CD4-positive, alpha-beta T cell treated with Interferon alpha-2 for 1 hour (primary cell): ENCODE measurements around the gene RRM1.
"Not testable (repeated sequence)": the region's sequence is repeated elsewhere in the genome, so short reads cannot be mapped to it uniquely, and the experiment has no call there.

Source experiments
- DNase-seq, 2 donors: peaks; one replicate each; pipeline ENCODE4 v3.0.0-alpha.2; 2020 to 2022

Gene RRM1

DNA sequence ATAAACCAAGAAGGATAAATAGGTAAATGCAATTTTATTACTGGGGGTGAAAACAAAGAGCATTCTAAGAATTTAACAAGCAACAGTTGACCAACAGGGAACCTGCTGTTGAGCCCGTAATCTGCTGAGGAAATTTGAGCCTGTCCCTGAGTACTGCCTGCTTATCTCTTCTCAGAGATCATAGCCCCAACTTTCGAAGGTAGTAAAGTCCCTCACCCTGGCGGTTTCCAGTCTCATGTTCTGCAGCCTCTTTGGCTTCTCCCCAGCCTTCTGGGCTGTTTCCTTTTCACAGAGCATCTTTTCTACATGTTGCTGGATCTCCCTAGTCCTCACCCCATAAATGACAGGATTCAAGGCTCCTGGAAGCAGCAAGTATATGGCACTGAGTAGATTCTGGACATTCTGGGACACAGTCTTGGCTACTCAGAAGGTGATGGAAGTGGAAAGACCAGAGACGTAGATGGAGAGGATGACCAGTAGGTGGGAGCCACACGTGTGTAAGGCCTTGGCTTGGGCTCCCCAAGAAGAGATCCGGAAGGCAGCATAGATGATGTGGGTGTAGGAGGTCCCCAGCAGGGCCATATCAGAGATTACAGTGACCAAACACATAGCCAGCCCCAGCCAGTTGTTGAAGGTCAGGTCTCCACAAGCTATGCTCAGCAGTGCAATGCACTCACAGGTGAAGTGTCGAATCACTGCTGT lies 51.6 kb downstream of the RRM1 start:
- DNase-seq, result no peak

DNA sequence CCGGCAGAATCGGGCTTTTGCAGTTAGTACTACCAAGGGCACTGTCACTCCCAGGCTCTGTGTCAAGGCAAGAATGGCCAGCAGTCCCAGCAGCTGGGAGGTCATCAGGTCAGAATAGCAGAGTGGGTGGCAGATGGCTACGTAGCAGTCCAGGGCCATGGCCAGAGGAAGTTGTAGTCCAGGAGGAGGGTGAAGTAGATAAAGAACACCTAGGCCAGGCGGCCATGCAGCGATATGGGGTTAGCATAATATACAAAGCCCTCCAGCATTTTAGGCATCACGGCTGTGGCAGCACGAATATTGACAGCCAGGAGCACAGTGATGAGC lies 52.1 kb downstream of the RRM1 start:
- no peak for DNase-seq

- no peak for DNase-seq
These were observed 59.9 kb downstream of the RRM1 start for GRCh38 chr11:4154503-4154902.

- no peak for DNase-seq
These were observed 62.0 kb downstream of the RRM1 start for GRCh38 chr11:4156571-4156970.

DNA sequence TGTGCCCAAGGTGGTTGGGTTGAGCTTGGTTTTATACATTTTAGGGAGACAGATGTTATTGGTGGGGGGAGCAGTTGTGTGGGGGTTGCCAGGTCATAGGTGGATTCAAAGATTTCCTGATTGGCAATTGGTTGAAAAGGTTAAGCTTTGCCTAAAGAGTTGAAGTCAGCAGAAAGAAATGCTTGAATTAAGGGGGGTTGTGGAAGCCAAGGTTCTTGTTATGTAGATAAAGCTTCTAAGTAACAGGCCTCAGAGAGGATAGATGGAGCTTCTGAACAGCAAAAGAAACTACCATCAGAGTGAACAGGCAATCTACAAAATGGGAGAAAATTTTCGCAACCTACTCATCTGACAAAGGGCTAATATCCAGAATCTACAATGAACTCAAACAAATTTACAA lies 64.2 kb downstream of the RRM1 start:
- not testable (repeated sequence) for DNase-seq

DNA sequence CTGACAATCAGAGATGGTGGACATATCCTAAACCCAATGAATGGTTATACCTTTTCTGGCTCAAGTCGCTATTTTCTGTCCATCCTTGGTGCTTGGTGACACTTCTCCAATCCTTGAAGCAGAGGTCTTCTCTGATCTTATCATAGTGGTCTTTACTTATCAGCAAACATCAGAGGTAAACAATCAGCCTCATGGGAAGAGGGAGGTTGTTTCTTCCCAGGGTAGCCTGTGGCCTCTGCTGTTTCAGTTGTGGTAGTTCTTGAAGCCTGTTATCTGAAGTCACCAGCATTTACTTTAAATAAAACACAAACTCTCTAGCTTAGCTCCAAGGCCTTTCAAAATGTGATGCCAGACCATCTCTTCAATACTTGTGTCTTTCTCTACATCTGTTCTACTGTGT lies 66.7 kb downstream of the RRM1 start:
- DNase-seq, result no peak

DNA sequence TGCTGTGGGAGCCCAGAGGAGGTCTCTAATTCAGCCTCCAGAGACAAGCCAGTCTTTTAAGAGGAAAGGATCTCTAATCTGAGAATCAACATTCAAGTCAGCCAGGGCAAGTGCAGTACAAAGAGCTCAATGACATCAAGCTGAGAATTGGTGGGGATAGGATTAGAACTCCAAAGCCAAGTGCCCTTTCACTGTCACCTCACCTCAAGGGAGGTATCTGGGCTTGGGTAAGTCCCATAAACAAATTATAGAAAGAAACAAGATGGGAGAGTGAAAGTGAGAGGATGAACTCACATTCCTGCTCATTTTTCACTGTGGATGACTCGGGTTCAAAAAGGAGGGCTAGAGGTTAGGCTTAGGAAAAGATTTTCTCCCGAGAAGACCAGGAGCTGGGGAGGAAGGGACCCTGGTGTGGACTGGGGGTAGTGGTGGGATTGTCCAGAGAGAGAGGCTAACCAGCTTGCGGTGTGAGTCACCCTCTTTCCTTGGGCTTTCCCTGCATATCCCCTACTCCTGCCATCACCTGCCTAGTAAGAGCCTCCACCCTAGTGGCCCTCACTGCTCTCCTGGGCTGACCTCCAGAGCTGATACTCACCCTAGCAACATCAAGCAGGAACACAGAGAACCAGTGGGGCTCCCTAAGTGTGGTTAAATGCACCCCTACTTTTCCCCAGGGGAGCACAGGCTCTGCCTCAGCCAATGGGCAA lies 70.4 kb downstream of the RRM1 start:
- DNase-seq, result no peak

DNA sequence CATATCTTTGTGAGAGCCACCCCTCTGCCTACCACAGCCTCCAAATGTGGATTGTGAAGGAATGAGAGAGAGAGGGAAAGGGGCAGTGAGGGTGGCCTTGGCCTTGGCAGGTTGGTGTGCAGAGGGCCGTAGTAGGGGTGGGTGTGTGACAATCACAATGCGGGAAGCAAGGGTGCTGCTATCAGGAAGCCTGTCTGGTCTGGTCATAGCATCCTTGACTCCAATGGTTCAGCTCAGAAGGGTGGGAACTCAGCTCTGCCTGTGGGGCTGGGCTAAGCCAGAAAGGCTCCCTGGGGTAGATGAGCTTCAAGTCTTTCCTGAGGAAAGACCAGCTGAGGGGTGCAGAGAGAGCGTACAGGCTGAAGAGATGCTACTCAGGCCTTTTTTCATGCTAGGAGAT lies 72.7 kb downstream of the RRM1 start:
- DNase-seq, result no peak

- no peak for DNase-seq
These were observed 73.2 kb downstream of the RRM1 start for GRCh38 chr11:4167758-4168157.

DNA sequence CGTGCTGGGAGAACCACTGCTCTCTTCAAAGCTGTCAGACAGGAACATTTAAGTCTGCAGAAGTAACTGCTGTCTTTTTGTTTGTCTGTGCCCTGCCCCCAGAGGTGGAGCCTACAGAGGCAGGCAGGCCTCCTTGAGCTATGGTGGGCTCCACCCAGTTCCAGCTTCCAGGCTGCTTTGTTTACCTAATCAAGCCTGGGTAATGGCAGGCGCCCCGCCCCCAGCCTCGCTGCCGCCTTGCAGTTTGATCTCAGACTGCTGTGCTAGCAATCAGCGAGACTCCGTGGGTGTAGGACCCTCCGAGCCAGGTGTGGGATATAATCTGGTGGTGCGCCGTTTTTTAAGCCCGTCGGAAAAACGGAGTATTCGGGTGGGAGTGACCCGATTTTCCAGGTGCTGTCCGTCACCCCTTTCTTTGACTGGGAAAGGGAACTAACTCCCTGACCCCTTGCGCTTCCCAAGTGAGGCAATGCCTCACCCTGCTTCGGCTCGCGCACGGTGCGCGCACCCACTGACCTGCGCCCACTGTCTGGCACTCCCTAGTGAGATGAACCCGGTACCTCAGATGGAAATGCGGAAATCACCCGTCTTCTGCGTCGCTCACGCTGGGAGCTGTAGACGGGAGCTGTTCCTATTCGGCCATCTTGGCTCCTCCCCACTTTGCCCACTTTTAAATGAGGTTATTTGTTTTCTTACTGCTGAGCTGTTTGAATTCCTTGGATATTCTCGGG lies 81.2 kb downstream of the RRM1 start:
- DNase-seq, result peak in 1 of 2 donors; percentile 12

GRCh38 chr11:4178813-4179662 lies 84.4 kb downstream of the RRM1 start:
- DNase-seq, result no peak

GRCh38 chr11:4180441-4181183 lies 86.0 kb downstream of the RRM1 start:
- DNase-seq, result no peak

- DNase-seq, result peak; percentile 19 to 37
These were observed 87.5 kb downstream of the RRM1 start for GRCh38 chr11:4181782-4182721.

DNA sequence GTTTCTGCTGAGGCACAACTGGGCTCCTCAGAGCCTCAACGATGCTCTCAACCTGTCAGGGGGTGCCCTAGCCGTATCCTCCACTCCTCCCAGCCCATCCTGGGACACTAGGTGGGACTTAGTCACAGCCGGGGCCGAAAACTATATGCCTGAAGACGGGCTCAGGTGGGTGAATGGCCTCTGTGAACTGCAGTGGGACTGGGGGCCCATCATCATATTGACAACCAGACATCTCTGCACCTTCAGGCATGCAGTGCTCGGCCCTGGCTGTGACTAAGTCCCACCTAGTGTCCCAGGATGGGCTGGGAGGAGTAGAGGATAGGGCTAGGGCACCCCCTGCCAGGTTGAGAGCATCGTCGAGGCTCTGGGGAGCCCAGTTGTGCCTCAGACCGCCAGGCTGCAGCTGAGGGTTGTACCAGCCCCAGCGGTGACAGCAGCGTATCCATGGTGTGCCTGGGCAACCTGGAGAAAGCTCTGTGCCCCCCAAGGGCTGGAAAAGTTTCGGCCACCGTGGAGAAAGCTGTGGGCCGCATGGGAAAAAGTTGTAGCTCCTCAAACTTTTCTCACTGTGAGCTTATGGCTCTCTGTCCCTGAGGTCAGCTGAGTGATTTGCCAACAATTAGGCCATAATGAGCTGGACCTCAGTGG lies 88.9 kb downstream of the RRM1 start:
- no peak for DNase-seq

- DNase-seq, result no peak
These were observed 89.7 kb downstream of the RRM1 start for GRCh38 chr11:4184163-4184916.

DNA sequence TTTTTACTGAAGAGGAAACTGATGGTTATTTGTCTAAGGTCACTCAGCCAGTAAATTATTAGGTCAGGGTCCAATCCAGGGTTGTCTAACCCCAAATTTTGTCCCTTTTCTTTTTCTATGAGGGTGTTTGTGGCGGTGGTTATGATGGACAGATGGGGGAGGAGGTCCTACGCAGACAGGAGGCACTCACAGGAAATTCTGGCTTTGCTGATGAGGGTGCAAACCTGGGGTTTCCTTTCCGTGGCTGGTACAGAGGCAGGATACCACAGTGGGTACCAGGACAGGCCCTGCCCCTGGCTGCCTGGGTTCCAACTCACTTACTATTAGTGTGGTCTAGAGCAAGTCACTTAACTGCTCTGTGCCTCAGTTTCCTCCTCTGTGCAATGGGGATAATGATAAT lies 91.0 kb downstream of the RRM1 start:
- DNase-seq, result no peak

- no peak for DNase-seq
These were observed 92.0 kb downstream of the RRM1 start for GRCh38 chr11:4186464-4187054.

DNA sequence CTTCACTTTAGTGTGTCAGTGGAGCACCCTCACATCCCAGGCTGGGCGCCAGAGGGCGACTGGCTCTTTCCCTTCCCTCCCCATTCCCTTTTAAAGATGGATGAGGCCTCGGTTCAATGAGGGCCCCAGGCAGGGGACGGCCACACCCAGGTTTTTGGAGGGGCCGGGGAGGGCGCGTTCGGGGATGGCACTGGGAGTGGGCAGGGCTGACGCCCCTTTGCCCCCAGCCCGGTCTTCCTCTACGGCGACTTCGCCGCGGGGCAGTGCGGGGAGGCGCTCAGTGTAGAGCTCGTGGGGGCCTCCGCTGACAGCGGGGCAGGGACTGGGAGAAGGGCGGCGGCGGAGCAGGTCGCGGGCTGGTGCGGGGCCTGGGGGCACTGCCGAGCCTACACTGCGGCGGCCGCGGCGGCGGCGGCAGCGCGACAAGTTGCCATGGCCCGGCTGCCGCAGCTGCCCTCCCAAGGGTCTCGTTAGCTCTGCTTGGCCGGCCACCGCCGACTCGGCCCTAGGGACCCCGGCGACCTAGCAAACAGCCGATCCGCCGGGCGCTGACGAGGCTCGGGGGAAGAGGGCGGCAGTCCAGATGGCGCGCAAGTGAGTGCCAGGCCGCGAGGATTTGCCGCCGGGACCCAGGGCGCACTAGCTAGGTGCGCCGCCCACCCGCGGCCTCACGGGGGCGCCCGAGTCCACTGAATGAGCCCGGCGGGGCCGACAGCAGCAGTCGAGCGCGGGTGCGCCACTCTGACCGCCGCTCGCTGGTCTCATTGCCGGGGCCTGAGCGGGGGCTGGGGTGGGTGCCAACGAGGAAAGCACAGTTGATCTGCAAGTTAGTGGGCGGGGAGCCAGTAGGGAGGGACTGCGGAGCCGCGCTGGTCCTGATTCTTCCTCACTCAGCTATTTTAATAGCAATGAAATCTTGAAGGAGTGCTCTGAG lies 92.7 kb downstream of the RRM1 start:
- DNase-seq, result peak; percentile 75 to 83
